Activated B cell treated with CpG ODN at 0.5 μM for 24 hours (primary cell): ENCODE results near the gene RIBC2. TPM values are rescaled to one million over a fixed set of nuclear protein-coding genes. Genes with fewer than 3 reads are reported as not detected.

ENCODE experiments used
- ATAC-seq: fragments of 200-7000 bp; cut with Tn5 transposase; one replicate; pipeline ENCODE4 v1.10.0; 2021; ENCODE audit warnings: low read depth, mild to moderate bottlenecking, moderate library complexity
- CTCF ChIA-PET: fragments of 350-600 bp; sonication (Branson Sonifier 250); formaldehyde crosslinking; loops from one replicate; lab custom pipeline; 2021; ENCODE audit warnings: antibody characterized with exemption; lab: Charles Lee
- POLR2A ChIA-PET: fragments of 350-600 bp; sonication (Branson Sonifier 250); formaldehyde crosslinking; loops from one replicate; lab custom pipeline; 2021; ENCODE audit warnings: antibody characterized with exemption; lab: Charles Lee
- DNase-seq: peaks from one replicate; pipeline ENCODE4 v3.0.0; 2022
- H3K27ac Mint-ChIP-seq: one replicate; pipeline ENCODE4 v1.8.0; 2020; ENCODE audit warnings: mixed read lengths
- H3K27me3 Mint-ChIP-seq: one replicate; pipeline ENCODE4 v1.8.0; 2021; ENCODE audit warnings: mixed read lengths
- H3K36me3 Mint-ChIP-seq: one replicate; pipeline ENCODE4 v1.8.0; 2021; ENCODE audit warnings: low read depth, mixed read lengths
- H3K4me1 Mint-ChIP-seq: one replicate; pipeline ENCODE4 v1.8.0; 2021; ENCODE audit warnings: mixed read lengths
- H3K4me3 Mint-ChIP-seq: one replicate; pipeline ENCODE4 v1.8.0; 2020; ENCODE audit warnings: mild to moderate bottlenecking, mixed read lengths
- H3K9me3 Mint-ChIP-seq: one replicate; pipeline ENCODE4 v1.8.0; 2020; ENCODE audit warnings: mixed read lengths
- CTCF ChIP-seq: fragments of 200-600 bp; IDR thresholded peaks from one replicate; pipeline ENCODE4 v1.8.0; 2022; ENCODE audit warnings: antibody characterized with exemption, mild to moderate bottlenecking
- intact Hi-C: fragments of 100-400 bp; cut with micrococcal nuclease; formaldehyde crosslinking; loops from one replicate; pipeline ENCODE4 v1.15.1; 2024
- total RNA-seq: library from RNA; stranded (reverse); gene quantifications from 2 replicates; pipeline ENCODE4 v1.2.3, GENCODE V29; 2022

RIBC2 gene
- total RNA-seq, 1 donor from 2014 or later = 0.31 TPM

GRCh38 chr22:45424241-45424731 is 10.8 kb downstream of the RIBC2 start:
- no peak for TF ChIP-seq CTCF
- no peaks in the 10 kb centered on the region for H3K9me3 Mint-ChIP-seq
- ChIA-PET CTCF (no interaction called here), POLR2A (no interaction called here)
- DNase-seq (no peak), ATAC-seq (no peak)
- peaks cover 21% of the 10 kb centered on the region for H3K4me1 Mint-ChIP-seq
- no peaks in the 10 kb centered on the region for H3K27me3 Mint-ChIP-seq
- intact Hi-C loops = no loop called here
- no peaks in the 10 kb centered on the region for H3K36me3 Mint-ChIP-seq
- H3K27ac Mint-ChIP-seq = no peak overlapping the region
- H3K4me3 Mint-ChIP-seq = no peak overlapping the region

GRCh38 chr22:45425101-45425500 is 11.6 kb downstream of the RIBC2 start:
- Mint-ChIP-seq H3K36me3 (no peaks in the 10 kb centered on the region), H3K4me1 (peaks cover 26% of the 10 kb centered on the region), H3K27me3 (no peaks in the 10 kb centered on the region), H3K9me3 (no peaks in the 10 kb centered on the region), H3K27ac (no peak overlapping the region), H3K4me3 (no peak overlapping the region)
- no peak for TF ChIP-seq CTCF
- CTCF ChIA-PET = no interaction called here
- DNase-seq = no peak
- intact Hi-C loops = no loop called here
- no peak for ATAC-seq
- POLR2A ChIA-PET = no interaction called here

- CTCF ChIA-PET = no interaction called here
- H3K27ac Mint-ChIP-seq = no peak overlapping the region
- intact Hi-C loops = no loop called here
- no peaks in the 10 kb centered on the region for H3K27me3 Mint-ChIP-seq
- peaks cover 26% of the 10 kb centered on the region for H3K4me1 Mint-ChIP-seq
- H3K4me3 Mint-ChIP-seq = no peak overlapping the region
- POLR2A ChIA-PET = no interaction called here
- ATAC-seq = no peak
- no peaks in the 10 kb centered on the region for H3K36me3 Mint-ChIP-seq
- no peak for DNase-seq
- TF ChIP-seq CTCF = no peak
- H3K9me3 Mint-ChIP-seq = no peaks in the 10 kb centered on the region
Measured at GRCh38 chr22:45425531-45426265, 12.2 kb downstream of the RIBC2 start.

- CTCF ChIA-PET = no interaction called here
- Mint-ChIP-seq H3K27ac (no peak overlapping the region), H3K36me3 (no peaks in the 10 kb centered on the region), H3K27me3 (no peaks in the 10 kb centered on the region), H3K4me1 (peaks cover 26% of the 10 kb centered on the region), H3K4me3 (no peak overlapping the region), H3K9me3 (no peaks in the 10 kb centered on the region)
- POLR2A ChIA-PET = no interaction called here
- intact Hi-C loops = no loop called here
- TF ChIP-seq CTCF = no peak
- ATAC-seq (no peak), DNase-seq (no peak)
Measured at GRCh38 chr22:45426387-45426786, 12.9 kb downstream of the RIBC2 start.

- Mint-ChIP-seq H3K27ac (no peak overlapping the region), H3K4me3 (no peak overlapping the region), H3K27me3 (no peaks in the 10 kb centered on the region), H3K4me1 (peaks cover 31% of the 10 kb centered on the region), H3K36me3 (no peaks in the 10 kb centered on the region), H3K9me3 (no peaks in the 10 kb centered on the region)
- ChIA-PET CTCF (no interaction called here), POLR2A (no interaction called here)
- DNase-seq = no peak
- no peak for ATAC-seq
- intact Hi-C loops = no loop called here
- TF ChIP-seq CTCF = no peak
Measured at GRCh38 chr22:45427114-45427513, 13.6 kb downstream of the RIBC2 start.
